Embryonic facial prominence (tissue), 1 donor: ENCODE data around the gene CSPG5.
A peak's percentile ranks its signal among the peaks of the same experiment; 100 is the strongest.

Source experiments
- DNase-seq: peaks from one replicate; pipeline ENCODE4 v3.0.0-alpha.2; 2016; ENCODE audit errors: extremely low spot score

The CSPG5 gene

GRCh38 chr3:47536967-47537366 is 41.7 kb downstream of the CSPG5 start:
- no peak for DNase-seq

GRCh38 chr3:47536221-47536891 is 42.3 kb downstream of the CSPG5 start:
- no peak for DNase-seq

- no peak for DNase-seq
Measured at GRCh38 chr3:47533996-47534454, 44.6 kb downstream of the CSPG5 start.

GRCh38 chr3:47533481-47533880 is 45.2 kb downstream of the CSPG5 start:
- no peak for DNase-seq

GRCh38 chr3:47527952-47528725 is 50.5 kb downstream of the CSPG5 start:
- no peak for DNase-seq

GRCh38 chr3:47525617-47526016 is 53.0 kb downstream of the CSPG5 start:
- no peak for DNase-seq

GRCh38 chr3:47523310-47524073 is 55.2 kb downstream of the CSPG5 start:
- DNase-seq = no peak

- DNase-seq = peak; percentile 66
Measured at GRCh38 chr3:47522082-47522987, 56.3 kb downstream of the CSPG5 start.

- no peak for DNase-seq
Measured at GRCh38 chr3:47520756-47521155, 57.9 kb downstream of the CSPG5 start.

GRCh38 chr3:47517937-47518336 is 60.7 kb downstream of the CSPG5 start:
- DNase-seq = no peak

GRCh38 chr3:47515864-47516319 is 62.8 kb downstream of the CSPG5 start:
- DNase-seq = no peak

- DNase-seq = no peak
Measured at GRCh38 chr3:47515100-47515499, 63.6 kb downstream of the CSPG5 start.

- DNase-seq = peak; percentile 92
Measured at GRCh38 chr3:47513125-47513929, 65.3 kb downstream of the CSPG5 start, which contains the start of gene ELP6. TSS of gene ELP6 (minus strand) at chr3:47513712. CDS start at chr3:47513590, 122 bp downstream.

GRCh38 chr3:47512416-47513124 is 66.1 kb downstream of the CSPG5 start:
- no peak for DNase-seq
